ENCODE results near the gene RFPL3.

The RFPL3 gene

DNA sequence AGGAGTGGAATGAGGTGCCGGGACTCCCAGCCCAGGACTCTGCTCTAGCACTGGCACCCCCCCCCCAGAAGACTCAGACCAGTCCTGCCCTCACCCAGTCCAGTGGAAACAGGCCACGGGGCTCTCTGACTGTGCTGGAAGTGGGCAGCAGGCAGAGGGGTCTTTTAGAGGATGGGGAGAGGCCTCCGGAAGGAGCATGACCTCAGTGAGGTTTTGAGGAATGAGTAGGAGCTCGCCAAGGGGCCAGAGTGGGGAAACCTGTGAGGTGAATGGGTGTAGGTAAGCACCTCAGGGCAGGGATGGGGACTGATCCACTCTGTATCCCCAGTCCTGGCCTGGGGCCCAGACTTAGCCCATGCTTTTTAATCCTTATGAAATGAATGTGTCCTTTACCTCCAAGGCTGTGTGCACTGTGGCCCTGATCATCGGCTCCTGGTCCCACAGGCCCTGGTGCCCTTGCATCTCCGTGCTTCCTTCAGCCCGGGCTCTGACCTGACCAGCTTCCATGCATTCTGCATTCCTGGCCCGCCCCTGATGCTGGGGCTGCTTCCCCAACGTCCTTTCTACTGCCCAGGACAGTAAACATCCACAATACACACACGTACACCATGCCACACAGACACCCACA is 24.4 kb upstream of the RFPL3 start:
- TF ChIP-seq POLR2AphosphoS5 (IDR thresholded peaks at IDR 0.05; ENCODE audit: low read depth, low read length): no peak
- TF ChIP-seq TAF1 (IDR thresholded peaks at IDR 0.05; ENCODE audit: borderline replicate concordance, insufficient read depth, low read length): no peak
- TF ChIP-seq FOXP2 (optimal IDR thresholded peaks at IDR 0.05; ENCODE audit: borderline replicate concordance, extremely low read depth, extremely low read length, insufficient read depth): no peak
- TF ChIP-seq SIN3A (IDR thresholded peaks at IDR 0.05; ENCODE audit: borderline replicate concordance, insufficient read depth, low read length): no peak

DNA sequence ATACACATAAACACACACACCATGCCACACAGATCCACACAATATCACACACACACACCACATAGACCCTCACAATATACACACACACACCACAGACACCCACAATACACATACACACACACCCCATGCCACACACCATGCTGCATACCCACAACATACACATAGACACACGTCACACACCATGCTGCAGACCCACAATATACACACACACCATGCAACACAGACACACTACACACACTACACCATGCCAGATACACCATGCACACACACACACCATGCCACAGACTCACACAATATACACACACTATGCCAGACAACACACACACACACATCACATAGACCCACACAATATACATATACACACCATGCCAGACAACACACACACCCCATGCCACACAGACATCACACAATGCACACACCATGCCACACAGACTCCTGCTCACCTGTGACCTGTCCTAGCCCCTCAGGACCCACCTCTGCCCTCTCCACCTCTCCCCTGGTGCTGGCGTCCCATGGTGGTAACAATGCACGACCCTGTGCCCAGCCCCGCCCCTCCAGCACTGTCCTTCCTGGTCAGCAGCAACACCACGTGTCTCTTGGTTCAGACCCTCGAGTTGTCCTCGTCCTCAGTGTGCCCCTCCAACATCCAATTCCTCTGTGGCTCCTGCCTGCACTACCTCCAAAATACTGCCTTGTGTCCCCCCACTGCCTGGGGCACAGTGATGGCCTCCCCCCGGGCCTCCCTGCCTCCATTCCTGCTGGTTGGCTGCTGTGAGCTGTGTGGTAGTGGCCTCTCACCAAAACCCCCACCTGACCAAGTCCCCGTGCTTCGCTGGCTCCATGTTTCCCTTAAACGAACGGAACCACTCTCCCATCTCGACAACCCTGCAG is 23.7 kb upstream of the RFPL3 start:
- no peak for TF ChIP-seq TAF1 (IDR thresholded peaks at IDR 0.05; ENCODE audit: borderline replicate concordance, insufficient read depth, low read length)
- no peak for TF ChIP-seq REST (IDR thresholded peaks at IDR 0.05; ENCODE audit: insufficient read depth in 1 of 2, low read depth in 2 of 2, low read length in 2 of 2)
- no peak for TF ChIP-seq SIN3A (IDR thresholded peaks at IDR 0.05; ENCODE audit: borderline replicate concordance, insufficient read depth, low read length)
- no peak for TF ChIP-seq POLR2AphosphoS5 (IDR thresholded peaks at IDR 0.05; ENCODE audit: low read depth, low read length)
- no peak for TF ChIP-seq FOXP2 (optimal IDR thresholded peaks at IDR 0.05; ENCODE audit: borderline replicate concordance, extremely low read depth, extremely low read length, insufficient read depth)

DNA sequence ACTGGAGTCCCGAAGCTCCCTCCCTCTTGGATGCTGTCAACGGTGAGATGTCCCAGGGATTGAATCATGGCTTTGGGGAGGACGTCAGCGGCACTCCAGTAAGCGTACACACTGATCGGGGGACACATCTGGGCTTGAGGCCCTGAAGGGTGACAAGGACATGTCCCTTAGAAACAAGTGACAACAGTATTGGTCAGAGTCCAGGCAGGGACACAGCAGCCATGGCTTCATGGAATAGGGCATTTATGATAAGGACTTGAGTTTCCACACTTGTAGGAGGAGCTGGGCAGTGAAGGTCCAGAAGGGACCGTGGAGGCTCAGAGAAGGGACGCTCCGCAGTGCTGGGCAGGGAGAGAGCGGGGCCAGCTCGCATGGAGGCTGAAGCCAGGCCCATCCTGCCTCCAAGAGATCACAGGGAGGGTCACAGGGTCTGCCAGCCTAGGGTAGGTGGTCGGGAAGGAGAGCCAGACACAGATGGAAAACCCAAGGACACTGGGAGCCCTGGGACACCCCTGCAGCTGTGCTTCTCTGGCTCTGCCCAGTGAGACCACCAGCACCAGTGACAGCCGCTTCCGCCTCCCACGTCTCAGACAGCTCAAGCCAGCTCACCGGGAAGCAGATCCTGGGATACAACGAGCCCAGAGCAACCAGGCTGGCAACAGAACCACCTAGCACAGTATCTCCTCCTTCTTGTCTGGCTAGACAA is 22.9 kb upstream of the RFPL3 start:
- TF ChIP-seq SIN3A (IDR thresholded peaks at IDR 0.05; ENCODE audit: borderline replicate concordance, insufficient read depth, low read length): no peak
- no peak for TF ChIP-seq REST (IDR thresholded peaks at IDR 0.05; ENCODE audit: insufficient read depth in 1 of 2, low read depth in 2 of 2, low read length in 2 of 2)
- no peak for TF ChIP-seq TAF1 (IDR thresholded peaks at IDR 0.05; ENCODE audit: borderline replicate concordance, insufficient read depth, low read length)
- no peak for TF ChIP-seq POLR2AphosphoS5 (IDR thresholded peaks at IDR 0.05; ENCODE audit: low read depth, low read length)
- TF ChIP-seq FOXP2 (optimal IDR thresholded peaks at IDR 0.05; ENCODE audit: borderline replicate concordance, extremely low read depth, extremely low read length, insufficient read depth): no peak

GRCh38 chr22:32335471-32335870 is 22.2 kb upstream of the RFPL3 start:
- TF ChIP-seq TAF1 (IDR thresholded peaks at IDR 0.05; ENCODE audit: borderline replicate concordance, insufficient read depth, low read length) (no peak), POLR2AphosphoS5 (IDR thresholded peaks at IDR 0.05; ENCODE audit: low read depth, low read length) (no peak), REST (IDR thresholded peaks at IDR 0.05; ENCODE audit: insufficient read depth in 1 of 2, low read depth in 2 of 2, low read length in 2 of 2) (no peak), SIN3A (IDR thresholded peaks at IDR 0.05; ENCODE audit: borderline replicate concordance, insufficient read depth, low read length) (no peak), FOXP2 (optimal IDR thresholded peaks at IDR 0.05; ENCODE audit: borderline replicate concordance, extremely low read depth, extremely low read length, insufficient read depth) (no peak)

DNA sequence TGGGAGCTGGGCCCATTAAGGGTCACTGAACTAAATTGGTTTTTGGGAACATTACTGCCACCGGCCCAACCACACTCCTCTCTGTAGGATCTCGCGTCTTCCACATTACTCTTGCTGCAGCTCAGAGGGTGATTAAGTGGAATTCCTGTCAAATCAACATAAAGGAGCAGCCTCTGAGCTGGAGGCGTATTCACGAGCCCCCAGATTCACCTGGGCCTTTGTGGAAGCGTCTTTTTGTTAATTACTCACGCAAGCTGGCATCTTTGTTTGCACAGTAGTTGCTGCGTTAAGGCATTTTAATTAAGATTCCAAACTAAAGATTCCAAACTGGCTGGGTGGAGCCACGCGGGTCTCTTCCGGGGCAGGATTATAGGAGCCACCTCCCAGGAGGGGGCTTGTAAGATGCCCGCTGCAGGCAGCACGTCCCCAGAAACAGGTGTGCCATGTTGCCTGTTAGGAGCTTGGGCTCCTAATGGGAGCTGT is 21.5 kb upstream of the RFPL3 start:
- TF ChIP-seq POLR2AphosphoS5 (IDR thresholded peaks at IDR 0.05; ENCODE audit: low read depth, low read length) (no peak), REST (IDR thresholded peaks at IDR 0.05; ENCODE audit: insufficient read depth in 1 of 2, low read depth in 2 of 2, low read length in 2 of 2) (no peak), FOXP2 (optimal IDR thresholded peaks at IDR 0.05; ENCODE audit: borderline replicate concordance, extremely low read depth, extremely low read length, insufficient read depth) (no peak), TAF1 (IDR thresholded peaks at IDR 0.05; ENCODE audit: borderline replicate concordance, insufficient read depth, low read length) (no peak), SIN3A (IDR thresholded peaks at IDR 0.05; ENCODE audit: borderline replicate concordance, insufficient read depth, low read length) (no peak)

All from PFSK-1 (cell line).